Measurements from ENCODE around the gene YIF1A. TPM values are rescaled to one million over a fixed set of nuclear protein-coding genes. Genes with fewer than 3 reads are reported as not detected.
A peak's percentile ranks its signal among the peaks of the same experiment; 100 is the strongest.

The YIF1A gene
- total RNA-seq, 1 donor = 182 TPM

- H3K4me3 ChIP-seq (ENCODE audit: insufficient read depth, low read length) = no peak overlapping the region
- DNase-seq (ENCODE audit: insufficient read length, low spot score, missing footprints) = peak; percentile 58
- peaks cover 43% of the 10 kb centered on the region for H3K27me3 ChIP-seq (ENCODE audit: insufficient read depth, low read length)
- no peaks in the 10 kb centered on the region for H3K79me2 ChIP-seq (ENCODE audit: insufficient read depth, low read length)
- H3K9me3 ChIP-seq (ENCODE audit: low read depth, low read length) = no peaks in the 10 kb centered on the region
- no peak for TF ChIP-seq CTCF (IDR thresholded peaks at IDR 0.05; ENCODE audit: extremely low read depth, low read depth, low read length)
- peaks cover 3% of the 10 kb centered on the region for H3K4me1 ChIP-seq (ENCODE audit: insufficient read depth, low read length)
- no peak overlapping the region for H2AFZ ChIP-seq (ENCODE audit: low read length)
- H3K4me2 ChIP-seq (ENCODE audit: insufficient read depth, low read length) = no peak overlapping the region
- no peak overlapping the region for H3K27ac ChIP-seq (ENCODE audit: low read depth, low read length)
- H4K20me1 ChIP-seq (ENCODE audit: insufficient read depth, low read length) = no peaks in the 10 kb centered on the region
- H3K36me3 ChIP-seq (ENCODE audit: insufficient read depth, low read length) = no peaks in the 10 kb centered on the region
Observed at GRCh38 chr11:66294626-66295620, 6.0 kb upstream of the YIF1A start.

GRCh38 chr11:66293777-66294625 is 5.1 kb upstream of the YIF1A start:
- Histone ChIP-seq H3K4me2 (ENCODE audit: insufficient read depth, low read length) (no peak overlapping the region), H3K4me3 (ENCODE audit: insufficient read depth, low read length) (no peak overlapping the region), H3K27ac (ENCODE audit: low read depth, low read length) (no peak overlapping the region), H3K4me1 (ENCODE audit: insufficient read depth, low read length) (peaks cover 10% of the 10 kb centered on the region), H3K36me3 (ENCODE audit: insufficient read depth, low read length) (no peaks in the 10 kb centered on the region), H4K20me1 (ENCODE audit: insufficient read depth, low read length) (no peaks in the 10 kb centered on the region), H3K9me3 (ENCODE audit: low read depth, low read length) (no peaks in the 10 kb centered on the region), H2AFZ (ENCODE audit: low read length) (no peak overlapping the region), H3K27me3 (ENCODE audit: insufficient read depth, low read length) (peaks cover 43% of the 10 kb centered on the region), H3K79me2 (ENCODE audit: insufficient read depth, low read length) (no peaks in the 10 kb centered on the region)
- no peak for TF ChIP-seq CTCF (IDR thresholded peaks at IDR 0.05; ENCODE audit: extremely low read depth, low read depth, low read length)
- DNase-seq (ENCODE audit: insufficient read length, low spot score, missing footprints) = peak; percentile 87

GRCh38 chr11:66293352-66293751 is 4.4 kb upstream of the YIF1A start:
- Histone ChIP-seq H3K27me3 (ENCODE audit: insufficient read depth, low read length) (peaks cover 43% of the 10 kb centered on the region), H3K4me3 (ENCODE audit: insufficient read depth, low read length) (no peak overlapping the region), H2AFZ (ENCODE audit: low read length) (no peak overlapping the region), H3K9me3 (ENCODE audit: low read depth, low read length) (no peaks in the 10 kb centered on the region), H3K79me2 (ENCODE audit: insufficient read depth, low read length) (peaks cover 5% of the 10 kb centered on the region), H3K4me2 (ENCODE audit: insufficient read depth, low read length) (no peak overlapping the region), H4K20me1 (ENCODE audit: insufficient read depth, low read length) (no peaks in the 10 kb centered on the region), H3K36me3 (ENCODE audit: insufficient read depth, low read length) (no peaks in the 10 kb centered on the region), H3K4me1 (ENCODE audit: insufficient read depth, low read length) (peaks cover 10% of the 10 kb centered on the region), H3K27ac (ENCODE audit: low read depth, low read length) (no peak overlapping the region)
- TF ChIP-seq CTCF (IDR thresholded peaks at IDR 0.05; ENCODE audit: extremely low read depth, low read depth, low read length) = no peak
- peak; percentile 74 for DNase-seq (ENCODE audit: insufficient read length, low spot score, missing footprints)
